DOHH2 (cell line): ENCODE results near the gene CD28.

Experiments
- CTCF ChIP-seq: fragments of 200-600 bp; sonication (generic); IDR thresholded peaks from one replicate; pipeline ENCODE4 v1.5.1; 2014; ENCODE audit warnings: antibody characterized with exemption, mild to moderate bottlenecking, low read depth, low read length; ENCODE audit not compliant: poor library complexity, severe bottlenecking
- EZH2phosphoT487 ChIP-seq: fragments of 200-600 bp; sonication (generic); IDR thresholded peaks from 2 replicates; pipeline ENCODE4 v1.6.1; 2017; ENCODE audit warnings: borderline replicate concordance, mild to moderate bottlenecking, antibody characterized with exemption, low read length, moderate library complexity, mixed read lengths

GRCh38 chr2:203679401-203679800 is 27.0 kb upstream of the CD28 start:
- TF ChIP-seq CTCF (no peak), EZH2phosphoT487 (no peak)
